Subcutaneous abdominal adipose tissue (tissue), 5 donors: ENCODE measurements around the gene SURF4.
"Not testable (repeated sequence)": the region's sequence is repeated elsewhere in the genome, so short reads cannot be mapped to it uniquely, and the experiment has no call there.

Experiments used
- H3K27ac ChIP-seq: one replicate; pipeline ENCODE4 v1.7.0; 2013; ENCODE audit warnings: low read depth, mild to moderate bottlenecking, inconsistent platforms, low read length, moderate library complexity
- H3K27me3 ChIP-seq, 5 donors: one replicate each; pipeline ENCODE4 v1.7.0; 2013; ENCODE audit warnings: low read length in 5 of 5, inconsistent platforms in 1 of 5; ENCODE audit not compliant: control insufficient read depth in 5 of 5, insufficient read depth in 4 of 5
- H3K36me3 ChIP-seq, 5 donors: one replicate each; pipeline ENCODE4 v1.7.0; 2013; ENCODE audit warnings: low read length in 5 of 5; ENCODE audit not compliant: control insufficient read depth in 5 of 5, insufficient read depth in 5 of 5
- H3K4me1 ChIP-seq, 5 donors: one replicate each; pipeline ENCODE4 v1.7.0; 2013; ENCODE audit warnings: low read length in 5 of 5, mild to moderate bottlenecking in 3 of 5, moderate library complexity in 1 of 5; ENCODE audit not compliant: control insufficient read depth in 5 of 5, insufficient read depth in 5 of 5
- H3K4me3 ChIP-seq, 5 donors: one replicate each; pipeline ENCODE4 v1.7.0; 2013; ENCODE audit warnings: low read length in 5 of 5, low read depth in 1 of 5
- H3K9ac ChIP-seq, 5 donors: one replicate each; pipeline ENCODE4 v1.7.0; 2013; ENCODE audit warnings: low read length in 5 of 5, mild to moderate bottlenecking in 4 of 5, moderate library complexity in 3 of 5
- H3K9me3 ChIP-seq, 5 donors: one replicate each; pipeline ENCODE4 v1.7.0; 2013; ENCODE audit warnings: low read length in 5 of 5; ENCODE audit not compliant: control insufficient read depth in 5 of 5
- donor health status: healthy.
- donor health status: healthy.
- donor health status: healthy.
- donor health status: healthy.
- donor health status: healthy.

Gene SURF4

GRCh38 chr9:133341369-133342068 lies 34.3 kb downstream of the SURF4 start:
- peak overlapping the region in 1 of 5 donors; percentile 38 for H3K4me3 ChIP-seq
- H3K27ac ChIP-seq, result no peak overlapping the region
- H3K36me3 ChIP-seq, result peaks cover 0 to 73% (median 62%) of the 10 kb centered on the region in 5 donors
- H3K4me1 ChIP-seq, result peaks cover 5 to 56% (median 38%) of the 10 kb centered on the region in 5 donors
- peak overlapping the region in 1 of 5 donors; percentile 35 for H3K9ac ChIP-seq
- no peaks in the 10 kb centered on the region for H3K27me3 ChIP-seq
- no peaks in the 10 kb centered on the region for H3K9me3 ChIP-seq

GRCh38 chr9:133340916-133341315 lies 34.9 kb downstream of the SURF4 start:
- Histone ChIP-seq H3K9ac (peak overlapping the region in 3 of 5 donors; percentile 35 to 54 (median 46)), H3K27ac (no peak overlapping the region), H3K4me1 (peaks cover 2 to 54% (median 36%) of the 10 kb centered on the region in 5 donors), H3K4me3 (peak overlapping the region in 1 of 5 donors; percentile 13), H3K36me3 (peaks cover 0 to 71% (median 61%) of the 10 kb centered on the region in 5 donors), H3K27me3 (no peaks in the 10 kb centered on the region), H3K9me3 (no peaks in the 10 kb centered on the region)

- Histone ChIP-seq H3K4me1 (peaks cover 3 to 54% (median 41%) of the 10 kb centered on the region in 5 donors), H3K4me3 (peak overlapping the region in 2 of 5 donors; percentile 13 to 36), H3K36me3 (peaks cover 0 to 64% (median 59%) of the 10 kb centered on the region in 5 donors), H3K27ac (no peak overlapping the region), H3K9me3 (no peaks in the 10 kb centered on the region), H3K9ac (peak overlapping the region in 3 of 5 donors; percentile 21 to 54 (median 46)), H3K27me3 (no peaks in the 10 kb centered on the region)
Measured at GRCh38 chr9:133340256-133340655, 35.6 kb downstream of the SURF4 start.

GRCh38 chr9:133339641-133340040 lies 36.2 kb downstream of the SURF4 start:
- peaks cover 0 to 58% (median 53%) of the 10 kb centered on the region in 5 donors for H3K36me3 ChIP-seq

GRCh38 chr9:133335924-133336811 lies 39.7 kb downstream of the SURF4 start, which contains the start of gene SURF6:
TSS of gene SURF6 (minus strand) at chr9:133336188. CDS start at chr9:133336132, 56 bp downstream.
- Histone ChIP-seq H3K9me3 (no peaks in the 10 kb centered on the region), H3K36me3 (peaks cover 0 to 56% (median 53%) of the 10 kb centered on the region in 5 donors), H3K27ac (peak within 1 kb of the TSS; percentile 67), H3K4me3 (peak within 1 kb of the TSS; percentile 83 to 90 (median 86)), H3K9ac (peak within 1 kb of the TSS; percentile 68 to 90 (median 81)), H3K4me1 (peaks cover 5 to 48% (median 41%) of the 10 kb centered on the region in 5 donors), H3K27me3 (no peaks in the 10 kb centered on the region)

More at GRCh38 chr9:133339641-133340040, 36.2 kb downstream of the SURF4 start:
- peaks cover 5 to 61% (median 47%) of the 10 kb centered on the region in 5 donors for H3K4me1 ChIP-seq
- no peaks in the 10 kb centered on the region for H3K9me3 ChIP-seq
- H3K27ac ChIP-seq, result no peak overlapping the region
- no peak overlapping the region for H3K4me3 ChIP-seq
- H3K9ac ChIP-seq, result peak overlapping the region in 1 of 5 donors; percentile 9
- H3K27me3 ChIP-seq, result no peaks in the 10 kb centered on the region

- not testable (repeated sequence) for H3K9me3 ChIP-seq, H3K27ac ChIP-seq, H3K27me3 ChIP-seq
- peak overlapping the region in 3 of 5 donors; percentile 86 to 90 (median 89) for H3K4me3 ChIP-seq
- H3K4me1 ChIP-seq, result peaks cover 3 to 36% (median 30%) of the 10 kb centered on the region in 5 donors
- peaks cover 4 to 56% (median 47%) of the 10 kb centered on the region in 5 donors for H3K36me3 ChIP-seq
- peak overlapping the region in 3 of 5 donors; percentile 1 to 90 (median 84) for H3K9ac ChIP-seq
Measured at GRCh38 chr9:133334888-133335287, 41.0 kb downstream of the SURF4 start.

- Histone ChIP-seq H3K27ac (no peak overlapping the region), H3K9ac (no peak overlapping the region), H3K36me3 (peaks cover 4 to 51% (median 43%) of the 10 kb centered on the region in 5 donors), H3K27me3 (no peaks in the 10 kb centered on the region), H3K4me3 (no peak overlapping the region), H3K9me3 (no peaks in the 10 kb centered on the region), H3K4me1 (peaks cover 3 to 29% (median 26%) of the 10 kb centered on the region in 5 donors)
Measured at GRCh38 chr9:133334161-133334560, 41.7 kb downstream of the SURF4 start.

GRCh38 chr9:133333566-133333965 lies 42.3 kb downstream of the SURF4 start:
- no peaks in the 10 kb centered on the region for H3K27me3 ChIP-seq
- no peaks in the 10 kb centered on the region for H3K9me3 ChIP-seq
- H3K36me3 ChIP-seq, result peaks cover 4 to 48% (median 42%) of the 10 kb centered on the region in 5 donors
- H3K27ac ChIP-seq, result no peak overlapping the region
- H3K4me1 ChIP-seq, result peaks cover 3 to 23% (median 21%) of the 10 kb centered on the region in 5 donors
- H3K9ac ChIP-seq, result peak overlapping the region in 1 of 5 donors; percentile 30
- H3K4me3 ChIP-seq, result no peak overlapping the region

GRCh38 chr9:133333011-133333410 lies 42.8 kb downstream of the SURF4 start:
- H3K4me1 ChIP-seq, result peaks cover 3 to 23% (median 21%) of the 10 kb centered on the region in 5 donors
- peaks cover 4 to 48% (median 42%) of the 10 kb centered on the region in 5 donors for H3K36me3 ChIP-seq
- H3K27me3 ChIP-seq, result no peaks in the 10 kb centered on the region
- no peak overlapping the region for H3K9ac ChIP-seq
- H3K27ac ChIP-seq, result no peak overlapping the region
- no peak overlapping the region for H3K4me3 ChIP-seq
- H3K9me3 ChIP-seq, result no peaks in the 10 kb centered on the region
